ENCODE data around the gene PDIK1L. TPM values are rescaled to one million over a fixed set of nuclear protein-coding genes. Genes with fewer than 3 reads are reported as not detected.

Gene PDIK1L
- total RNA-seq, 1 experiment from 2014 or later = 9.4 TPM

DNA sequence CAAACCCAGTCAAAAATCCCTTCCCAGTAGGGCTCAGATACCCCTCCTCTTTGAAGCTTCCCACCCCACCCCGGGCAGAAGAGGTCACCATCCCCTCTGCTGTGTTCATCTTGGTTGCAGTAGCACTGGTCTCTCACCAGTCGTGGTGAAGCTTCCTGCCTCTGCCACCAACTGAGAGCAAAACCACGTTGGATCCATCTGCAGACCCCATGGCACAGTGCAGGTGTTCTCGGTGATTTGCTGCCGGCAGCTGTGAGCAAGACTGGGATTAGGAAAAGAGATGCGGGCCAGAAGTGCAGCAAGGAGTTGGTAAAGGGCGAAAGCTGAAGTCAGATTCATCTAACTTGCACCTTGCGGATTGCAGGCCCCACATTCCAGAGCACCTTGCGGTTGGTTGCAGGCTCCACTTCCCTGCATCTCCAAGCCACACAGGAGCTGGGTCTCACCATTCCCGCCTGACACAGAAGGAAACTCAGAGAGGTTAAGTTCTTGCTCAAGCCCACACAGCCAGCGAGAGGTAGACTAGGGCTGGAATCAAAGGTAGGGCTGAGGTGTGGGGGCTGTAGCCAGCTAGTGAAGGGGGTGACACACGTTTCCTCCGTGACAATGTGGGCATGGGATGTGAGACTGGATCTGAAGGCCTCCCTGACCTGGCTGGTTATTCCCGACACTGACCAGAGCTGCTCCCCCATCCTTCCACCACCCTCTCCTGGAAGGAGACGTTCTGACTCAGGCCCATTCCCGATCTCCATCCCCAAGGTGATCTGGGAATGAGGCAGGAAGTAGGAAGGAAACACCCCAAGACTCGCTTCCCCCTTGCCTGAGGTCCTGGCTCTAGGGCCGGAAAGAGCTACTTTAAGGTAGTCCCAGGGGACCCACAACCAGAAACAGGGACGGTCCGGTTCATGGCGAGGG lies 44.0 kb downstream of the PDIK1L start:
- DNase-seq (ENCODE audit: low read depth) = no peak

DNA sequence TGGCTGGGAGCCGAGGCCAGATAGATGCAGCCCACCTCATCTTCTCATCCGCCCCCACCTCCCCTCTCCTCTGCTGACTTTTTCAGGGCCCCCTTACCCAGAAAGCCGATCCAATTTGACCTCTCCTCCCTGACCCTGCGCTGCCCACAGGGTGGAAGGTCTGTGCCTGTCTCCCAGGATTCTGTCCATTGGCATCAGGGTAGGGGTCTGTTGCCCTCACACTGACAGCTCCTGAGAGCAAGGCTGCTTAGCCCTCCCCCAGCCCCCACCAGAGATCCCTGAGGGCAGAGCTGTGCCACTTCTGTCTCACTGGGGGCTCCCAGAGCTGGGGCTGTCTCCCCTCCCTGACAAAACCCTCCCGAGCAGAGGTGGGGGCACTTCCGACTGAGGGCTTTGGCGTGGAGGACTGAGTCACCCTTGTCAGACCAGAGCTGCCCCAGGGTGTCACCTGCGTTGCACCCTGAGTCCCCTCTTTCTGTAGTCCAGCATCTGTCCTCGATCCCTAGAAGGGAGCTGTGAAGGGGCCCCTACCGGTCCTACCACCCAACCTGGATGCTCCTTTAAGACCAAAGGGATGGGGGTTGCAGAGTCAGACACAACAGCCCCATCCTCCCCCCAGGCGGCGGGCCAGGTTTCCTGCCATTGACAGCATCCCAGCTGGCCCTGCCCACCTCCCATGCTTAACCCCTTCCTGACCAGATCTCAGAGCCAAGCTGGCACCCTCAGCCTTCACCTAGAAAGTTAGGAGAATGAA lies 44.8 kb downstream of the PDIK1L start:
- peak; percentile 47 for DNase-seq (ENCODE audit: low read depth)

DNA sequence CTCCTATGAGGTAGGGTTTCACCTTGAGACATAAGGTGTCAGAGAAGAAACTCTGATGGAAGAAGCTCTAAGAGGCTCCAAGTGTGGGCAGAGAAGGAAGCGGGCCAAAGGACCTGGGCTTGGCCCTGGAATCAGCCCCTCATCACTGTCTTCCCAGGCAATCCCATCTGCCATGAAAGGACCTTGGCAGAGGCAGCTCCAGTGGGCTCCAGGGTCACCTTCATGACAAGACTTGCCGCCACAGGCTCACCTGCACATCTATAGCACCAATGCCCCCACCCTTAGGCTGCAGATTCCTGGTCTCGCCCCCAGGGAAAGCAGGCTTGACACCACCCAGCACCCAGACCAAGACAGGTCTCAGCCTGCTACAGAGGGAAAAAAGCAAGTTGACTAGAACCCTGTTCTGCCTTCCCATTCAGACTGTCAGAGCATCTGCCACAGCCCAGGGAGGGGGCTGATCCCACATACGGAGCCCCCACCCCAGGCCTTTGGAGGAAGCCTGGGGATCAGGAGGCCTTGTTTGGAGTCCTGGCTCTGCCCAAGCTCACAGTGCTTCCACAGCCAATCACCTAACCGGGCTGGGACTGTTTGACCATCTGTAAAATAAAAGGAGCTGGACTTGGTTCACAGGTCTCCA lies 46.8 kb downstream of the PDIK1L start:
- DNase-seq (ENCODE audit: low read depth) = no peak

DNA sequence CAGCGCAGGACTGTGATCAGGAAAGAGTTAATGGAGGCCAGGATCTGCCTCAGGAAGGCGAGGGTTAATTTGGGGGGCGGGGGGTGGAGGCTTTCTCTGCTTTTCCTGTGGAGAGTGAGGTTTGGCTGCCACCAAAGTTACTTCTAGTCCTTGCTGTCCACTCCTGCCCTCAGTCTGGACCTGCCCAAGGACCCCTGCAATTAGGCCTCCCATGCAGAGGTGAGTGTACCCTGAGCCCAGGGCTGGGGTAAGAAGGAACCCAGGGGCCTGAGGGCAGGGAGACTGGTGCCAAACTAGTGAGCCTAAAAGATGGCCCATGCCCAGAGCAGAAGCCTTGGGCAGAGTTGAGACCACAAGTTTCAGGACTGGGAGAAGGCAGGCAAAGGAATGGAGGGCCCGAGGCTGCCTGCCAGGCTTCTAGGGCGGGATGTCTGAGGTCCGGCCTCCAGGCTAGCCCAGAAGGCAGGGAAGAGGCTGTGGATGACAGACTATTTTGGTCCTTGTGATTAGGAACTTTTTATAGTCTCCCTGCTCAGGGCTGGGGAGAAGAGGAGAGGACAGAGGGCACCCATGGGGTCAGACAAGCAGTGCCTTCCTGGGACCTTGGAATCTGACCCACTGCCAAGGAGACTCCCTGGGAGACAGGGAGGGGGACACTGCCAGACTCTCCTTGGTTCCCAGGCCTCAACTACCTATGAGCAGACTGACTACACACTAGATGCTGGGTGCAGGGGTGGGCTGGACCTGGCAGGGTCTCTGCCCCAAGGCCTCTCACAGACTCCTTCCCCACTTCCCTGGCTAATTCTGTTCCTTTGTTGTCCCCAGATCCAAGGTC lies 47.5 kb downstream of the PDIK1L start, which contains the start of gene FAM110D:
Gene FAM110D, plus strand, starts transcription at position 172 of the 835 bp plus-strand sequence. CDS start 2,213 bp downstream, outside the sequence.
- no peak for DNase-seq (ENCODE audit: low read depth)

DNA sequence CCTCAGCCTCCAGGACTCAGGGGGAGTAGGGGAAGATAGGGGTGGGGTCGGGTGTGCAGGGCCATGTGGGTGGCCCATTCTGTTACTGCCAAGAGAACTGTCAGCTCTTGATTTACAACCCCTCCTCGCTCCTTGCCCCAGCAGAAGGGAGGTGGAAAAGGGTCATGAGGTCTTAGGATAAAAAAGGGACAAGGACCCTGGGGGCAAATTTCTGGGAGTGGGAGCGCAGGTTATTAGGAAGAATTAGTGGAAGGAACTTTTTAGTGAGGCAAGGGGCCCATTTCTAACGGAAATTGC lies 48.1 kb downstream of the PDIK1L start:
- no peak for DNase-seq (ENCODE audit: low read depth)

DNA sequence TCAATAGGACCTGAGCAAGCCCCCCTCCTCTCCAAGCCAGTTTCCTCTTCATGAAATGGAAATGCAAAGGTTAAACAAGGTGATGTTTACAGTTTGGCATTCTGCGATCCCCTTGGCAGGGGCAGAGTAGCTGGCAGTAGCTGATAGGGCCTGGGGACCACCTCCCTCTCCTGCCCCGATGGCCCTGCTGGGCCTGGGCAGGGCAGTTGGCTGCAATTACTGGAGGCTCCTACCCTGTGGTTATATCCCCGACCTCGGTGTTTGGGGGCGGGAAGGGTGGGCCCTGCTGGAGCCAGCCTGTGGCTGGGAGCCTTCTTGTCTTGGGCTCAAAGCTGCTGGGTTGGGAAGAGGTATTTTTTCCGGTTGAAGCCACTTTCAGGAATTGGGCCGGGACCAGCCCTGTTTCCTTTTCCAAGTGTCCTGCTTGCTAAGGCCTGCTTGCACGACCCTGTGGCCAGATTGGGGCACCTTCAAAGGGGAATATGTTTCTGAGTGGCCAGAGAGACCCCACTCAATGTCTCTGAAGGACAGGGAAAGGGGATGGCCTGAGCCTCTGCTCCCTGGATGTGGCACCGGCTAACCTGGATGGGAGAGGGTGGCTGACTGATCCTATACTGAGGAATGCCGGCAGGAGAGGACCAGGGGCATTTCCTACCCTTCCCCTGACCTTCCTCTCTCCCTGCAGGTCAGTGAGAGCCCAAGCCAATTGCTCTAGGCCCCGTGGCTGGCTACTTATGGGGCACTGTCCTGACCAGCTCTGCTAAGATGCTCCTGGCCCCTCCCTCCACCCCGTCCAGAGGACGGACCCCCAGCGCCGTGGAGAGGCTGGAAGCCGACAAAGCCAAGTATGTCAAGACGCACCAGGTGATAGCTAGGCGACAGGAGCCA lies 49.1 kb downstream of the PDIK1L start:
- no peak for DNase-seq (ENCODE audit: low read depth)

DNA sequence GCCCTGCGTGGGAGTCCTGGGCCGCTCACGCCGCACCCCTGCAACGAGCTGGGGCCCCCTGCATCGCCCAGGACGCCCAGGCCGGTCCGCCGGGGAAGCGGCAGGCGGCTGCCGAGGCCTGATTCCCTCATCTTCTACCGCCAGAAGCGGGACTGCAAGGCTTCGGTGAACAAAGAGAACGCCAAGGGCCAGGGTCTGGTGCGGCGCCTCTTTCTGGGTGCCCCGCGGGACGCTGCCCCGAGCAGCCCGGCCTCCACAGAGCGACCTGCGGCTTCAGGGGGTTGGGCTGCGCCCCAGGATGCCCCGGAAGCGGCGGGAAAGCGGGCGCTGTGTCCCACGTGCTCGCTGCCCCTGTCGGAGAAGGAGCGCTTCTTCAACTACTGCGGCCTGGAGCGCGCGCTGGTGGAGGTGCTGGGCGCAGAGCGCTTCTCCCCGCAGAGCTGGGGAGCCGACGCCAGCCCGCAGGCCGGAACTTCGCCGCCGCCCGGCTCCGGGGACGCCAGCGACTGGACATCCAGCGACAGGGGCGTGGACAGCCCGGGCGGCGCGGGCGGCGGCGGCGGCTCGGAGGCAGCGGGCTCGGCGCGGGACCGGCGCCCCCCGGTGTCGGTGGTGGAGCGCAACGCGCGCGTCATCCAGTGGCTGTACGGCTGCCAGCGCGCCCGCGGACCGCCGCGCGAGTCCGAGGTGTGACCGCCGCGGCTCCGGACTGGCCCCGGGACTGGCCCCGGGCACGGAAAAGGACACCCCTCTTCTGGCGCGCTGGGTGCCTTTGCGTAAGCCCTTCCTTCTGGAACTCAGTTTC lies 50.0 kb downstream of the PDIK1L start:
- peak; percentile 76 for DNase-seq (ENCODE audit: low read depth)

DNA sequence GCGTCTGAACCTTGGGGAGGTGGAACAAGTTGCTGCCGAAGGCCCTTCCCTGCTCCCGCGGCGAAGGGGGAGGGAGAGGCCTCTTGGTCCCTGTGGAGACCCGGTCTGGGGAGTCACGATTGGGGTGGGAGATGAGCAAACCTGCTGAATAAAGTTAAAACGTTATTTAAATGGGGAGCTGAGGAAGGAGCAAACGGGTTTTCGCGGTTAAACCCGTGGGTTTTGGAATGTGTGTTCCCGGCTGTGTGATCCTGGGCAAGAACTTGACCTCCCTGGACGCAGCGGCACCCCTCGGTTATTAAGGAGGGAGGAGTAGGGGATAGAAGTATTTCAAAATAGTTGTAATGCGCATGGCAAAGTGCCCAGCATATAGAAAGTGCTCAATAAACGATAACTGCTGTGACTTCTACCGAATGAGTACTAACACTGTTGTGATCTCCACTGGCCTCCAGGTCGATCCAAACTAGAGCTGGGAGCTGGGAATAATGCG lies 50.6 kb downstream of the PDIK1L start:
- DNase-seq (ENCODE audit: low read depth) = no peak

DNA sequence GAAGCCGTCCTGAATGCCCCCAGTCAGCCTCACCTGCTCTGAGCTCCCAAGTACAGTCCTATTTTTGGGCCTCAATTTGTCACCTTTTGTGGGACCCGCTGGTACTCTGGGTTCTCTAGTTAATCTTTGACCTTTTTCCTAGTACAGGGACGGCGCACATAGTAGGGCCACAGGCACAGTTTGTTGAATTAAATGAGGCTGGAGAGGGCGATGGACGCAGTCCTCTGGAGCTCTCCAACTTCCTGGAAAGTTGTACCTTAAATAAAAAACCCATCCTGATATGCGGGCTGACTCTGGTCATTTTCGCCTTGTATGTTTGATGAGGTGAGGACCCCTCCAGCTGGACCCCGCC lies 52.0 kb downstream of the PDIK1L start:
- no peak for DNase-seq (ENCODE audit: low read depth)

DNA sequence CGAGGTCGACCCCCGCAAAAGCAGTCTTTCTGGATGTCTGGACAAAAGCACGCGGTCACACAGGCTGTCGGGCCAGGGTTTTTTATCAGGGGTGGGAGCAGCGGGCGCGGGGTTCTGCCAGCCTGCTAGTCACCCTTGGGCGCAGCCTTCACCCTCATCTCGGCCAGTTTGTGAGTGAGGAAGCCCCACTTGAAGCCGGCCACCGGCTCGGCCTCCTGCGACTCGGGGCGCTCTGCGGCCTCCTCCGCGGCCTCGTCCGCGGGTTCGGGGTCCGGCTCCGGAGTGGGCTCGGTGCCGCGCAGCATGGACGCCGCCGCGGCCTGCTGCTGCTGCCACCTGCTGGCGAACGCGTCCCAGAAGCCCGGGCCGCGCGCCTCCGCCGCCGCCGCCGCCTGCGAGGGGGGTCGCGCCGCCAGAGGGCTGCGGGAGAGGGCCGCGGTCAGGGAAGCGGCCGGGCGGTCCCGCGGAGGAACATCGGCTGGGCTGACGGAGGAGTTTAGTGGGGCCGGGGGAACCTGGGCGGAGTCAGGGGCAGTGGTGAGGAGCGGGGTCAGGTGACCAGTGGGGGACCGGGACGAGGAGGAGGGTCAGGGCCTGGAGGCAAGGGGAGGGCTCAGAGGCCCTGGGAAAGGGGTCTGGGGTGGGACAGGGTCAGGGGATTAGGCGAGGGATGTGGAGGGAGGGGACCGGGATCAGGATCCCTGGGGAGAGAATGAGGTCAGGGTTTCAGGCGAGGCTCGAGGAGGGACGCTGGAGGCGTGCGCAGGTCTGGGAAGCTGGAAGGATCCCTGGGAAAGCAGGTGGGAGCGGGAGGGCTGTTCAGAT lies 52.6 kb downstream of the PDIK1L start:
- DNase-seq (ENCODE audit: low read depth) = peak; percentile 56

DNA sequence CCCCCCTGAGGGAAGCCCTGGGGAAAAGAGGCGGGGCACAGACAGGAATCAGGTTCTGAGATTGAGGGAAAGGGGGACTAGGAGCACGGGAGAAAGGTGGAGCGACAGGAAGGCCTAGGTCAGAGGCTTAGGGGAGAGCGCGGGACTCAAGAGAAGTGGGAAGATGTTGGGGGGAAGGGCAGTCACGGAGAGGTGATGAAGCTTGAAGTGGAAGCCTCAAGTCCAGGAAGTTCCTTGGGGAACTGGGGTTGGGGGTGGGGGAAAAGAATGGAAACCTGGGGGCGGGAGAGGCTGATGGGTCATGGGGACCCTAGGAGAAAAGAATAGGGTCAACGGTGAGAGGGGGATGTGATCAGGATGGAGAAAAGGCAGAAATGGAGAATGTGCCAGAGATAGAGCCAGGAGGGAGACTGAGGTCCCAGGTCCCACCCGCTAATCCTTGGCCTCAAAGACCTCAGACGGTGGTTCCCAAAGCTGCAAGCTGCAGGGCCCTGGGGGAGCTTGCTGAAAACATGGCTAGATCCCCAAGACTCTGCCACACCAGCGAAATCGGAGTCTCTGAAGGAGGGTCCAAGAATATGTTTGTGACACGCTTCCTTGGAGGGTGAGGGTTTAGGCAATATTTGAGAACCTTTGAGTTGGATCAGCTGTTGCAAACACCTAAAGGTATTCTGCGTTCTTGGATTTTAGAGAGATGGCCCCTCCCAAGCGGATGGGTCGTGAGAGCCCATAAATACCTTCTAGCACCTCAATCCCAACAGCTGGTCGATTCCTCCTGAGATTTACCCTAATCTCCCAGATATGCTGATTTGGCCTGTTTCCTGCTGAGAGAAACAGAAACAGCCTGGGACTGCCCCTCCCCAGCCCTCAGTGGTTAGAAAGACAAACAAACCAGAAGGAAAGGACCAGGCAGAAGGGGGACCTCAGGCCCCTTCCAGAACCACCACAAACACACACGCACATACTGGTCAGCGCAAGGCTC lies 53.5 kb downstream of the PDIK1L start:
- no peak for DNase-seq (ENCODE audit: low read depth)

DNA sequence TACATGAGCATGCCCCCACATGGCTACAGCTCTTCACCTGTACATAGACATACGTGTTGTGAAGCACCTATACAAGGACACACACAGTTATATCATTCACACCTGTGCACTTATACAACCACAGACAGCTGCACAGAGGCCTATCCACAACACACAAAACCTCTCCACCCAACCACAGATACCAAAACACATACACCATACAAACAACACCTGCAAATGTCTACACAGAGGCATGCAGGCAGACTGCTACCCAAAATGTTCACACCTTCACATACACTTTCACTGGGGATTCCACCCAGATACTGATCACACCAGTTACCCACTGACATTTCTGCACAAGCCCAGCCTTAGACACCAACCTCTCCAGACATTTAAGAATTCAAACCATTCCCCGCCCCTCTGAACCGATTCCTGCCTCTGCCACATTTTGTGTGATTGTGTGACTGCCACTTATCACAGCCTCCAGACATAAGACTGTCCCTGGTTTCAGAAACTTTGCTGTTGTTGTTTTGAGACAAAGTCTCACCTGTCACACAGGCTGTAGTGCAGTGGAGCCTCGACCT lies 55.2 kb downstream of the PDIK1L start:
- no peak for DNase-seq (ENCODE audit: low read depth)

DNA sequence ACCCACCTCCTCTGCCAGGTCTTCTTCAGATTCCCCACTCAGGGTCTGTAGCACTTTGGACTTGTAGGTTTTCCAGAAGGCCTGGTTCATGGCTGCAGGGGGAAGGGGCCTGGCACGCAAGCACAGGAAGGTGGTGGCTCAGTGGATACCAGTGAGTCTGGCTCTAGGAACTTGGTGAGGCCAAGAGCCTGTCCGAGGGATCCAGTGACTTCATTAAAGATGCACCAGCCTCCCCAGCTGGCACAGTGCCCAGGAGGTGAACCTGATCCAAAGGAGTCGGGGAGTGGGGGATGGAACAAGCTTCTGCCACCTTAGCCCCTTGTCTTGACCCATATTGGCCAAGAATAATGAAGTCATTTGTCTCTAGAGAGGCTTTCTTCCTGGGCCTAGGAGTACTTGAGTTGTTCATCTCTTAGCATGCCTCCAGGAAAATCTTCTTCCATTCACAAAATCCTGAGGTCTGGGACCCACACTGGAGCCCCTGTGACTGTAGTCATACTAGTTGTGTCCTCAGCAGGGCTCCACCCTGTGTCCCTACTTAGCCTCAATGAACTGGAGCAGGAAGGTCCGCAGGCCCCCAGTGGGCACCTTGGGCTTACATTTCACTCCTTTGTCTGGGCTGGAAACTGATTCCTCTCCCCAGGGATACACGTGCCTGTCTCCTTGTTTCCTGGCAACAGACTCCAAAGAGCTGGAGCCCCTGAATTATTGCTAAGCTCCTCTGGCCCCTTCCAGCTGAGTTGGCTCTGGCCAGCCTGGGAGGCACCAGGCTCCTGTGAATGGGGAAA lies 57.0 kb downstream of the PDIK1L start, which contains the start of gene C1orf232:
Gene C1orf232, minus strand, starts transcription at position 554 of the 788 bp plus-strand sequence. Its CDS starts 464 bp downstream, at position 90.
- DNase-seq (ENCODE audit: low read depth) = no peak

DNA sequence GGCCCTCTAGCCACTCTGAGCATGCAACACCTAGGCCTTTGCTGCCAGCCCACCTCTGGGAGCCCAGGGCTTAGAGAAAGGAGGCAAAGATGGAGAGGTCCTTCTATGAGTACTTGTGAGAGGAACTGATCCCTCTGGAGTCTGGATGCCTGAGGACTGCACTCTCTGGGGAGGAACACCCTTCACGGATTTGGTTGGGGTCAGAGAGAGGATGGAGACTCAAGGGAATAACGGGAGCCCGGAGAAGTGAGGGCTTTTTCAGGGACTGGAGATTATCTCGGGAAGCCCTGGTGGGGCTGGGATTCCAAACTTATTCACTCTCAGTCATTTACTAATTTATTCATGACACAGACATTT lies 57.6 kb downstream of the PDIK1L start:
- DNase-seq (ENCODE audit: low read depth) = no peak

DNA sequence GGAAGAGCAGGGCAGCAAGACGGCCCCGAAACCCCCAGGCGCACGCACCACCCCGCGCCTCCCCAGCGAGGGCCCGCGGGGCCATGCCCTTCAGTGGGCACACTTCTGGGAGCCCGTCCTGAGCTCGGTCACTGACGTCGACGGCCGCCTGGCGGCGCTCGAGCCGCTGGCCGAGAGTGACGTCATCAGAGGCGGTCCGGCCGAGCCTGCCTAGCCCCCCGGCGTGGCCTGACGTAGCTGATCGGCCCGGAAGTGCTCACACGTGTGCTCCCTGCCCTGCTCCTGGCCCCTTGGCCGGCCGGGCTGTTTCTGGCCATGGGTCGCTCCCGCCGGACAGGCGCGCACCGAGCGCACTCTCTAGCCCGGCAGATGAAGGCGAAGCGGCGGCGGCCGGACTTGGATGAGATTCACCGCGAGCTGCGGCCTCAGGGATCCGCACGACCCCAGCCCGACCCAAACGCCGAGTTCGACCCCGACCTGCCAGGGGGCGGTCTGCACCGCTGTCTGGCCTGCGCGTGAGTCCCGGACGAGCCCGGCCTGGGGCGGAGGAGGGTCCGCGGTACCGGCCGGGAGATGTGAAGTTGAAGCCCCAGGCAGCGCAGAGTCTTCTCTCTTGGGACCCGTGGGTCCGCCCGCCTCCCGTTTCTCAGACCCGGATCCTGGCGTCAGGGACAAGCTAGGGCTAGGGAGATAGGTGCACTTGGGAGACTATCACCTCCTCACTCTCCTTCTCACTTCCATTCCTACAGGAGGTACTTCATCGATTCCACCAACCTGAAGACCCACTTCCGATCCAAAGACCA lies 58.2 kb downstream of the PDIK1L start, which contains the start of gene ZNF593:
Gene ZNF593, plus strand, starts transcription at position 240 of the 803 bp plus-strand sequence. Its CDS starts 76 bp downstream, at position 316.
- DNase-seq (ENCODE audit: low read depth) = peak; percentile 96
